Vein endothelial cell (primary cell): ENCODE measurements around the gene GRM1. TPM values are rescaled to one million over a fixed set of nuclear protein-coding genes. Genes with fewer than 3 reads are reported as not detected.

Experiments
- small RNA-seq: library from RNA; depleted of rRNA; stranded (forward); fragments of <200 nt; gene quantifications from one replicate; pipeline ENCODE3, GENCODE V24; 2012
- total RNA-seq: library from RNA; depleted of rRNA; stranded (reverse); fragments of >200 nt; gene quantifications from 2 replicates; pipeline ENCODE4 v1.2.3, GENCODE V29; 2012

Gene GRM1
- 0.10 TPM in 1 of 2 replicates, not detected in the other for total RNA-seq

GRCh38 chr6:146028851-146029572, at the start of gene GRM1:
Gene GRM1 (plus strand): TSS chr6:146029062. CDS start chr6:146029518, 456 bp downstream.

Small RNAs within 50 kb of the gene (small RNA-seq; reads per million reads assigned to genes)
- gene RNA5SP222: not detected

Other genes with a start within 250 kb of the GRM1 start
- 9.1 and 12.6 TPM in 2 replicates for gene FBXO30, start 214.3 kb upstream of the GRM1 start, total RNA-seq
- gene SHPRH, start 64.7 kb upstream of the GRM1 start, total RNA-seq: 16.0 and 20.5 TPM in 2 replicates